ENCODE data around the gene WDR4.

The WDR4 gene

GRCh38 chr21:42873096-42873495 lies 6.2 kb downstream of the WDR4 start:
- no peak for DNase-seq

GRCh38 chr21:42868196-42868595 lies 11.1 kb downstream of the WDR4 start:
- no peak for DNase-seq

GRCh38 chr21:42865776-42866160 lies 13.6 kb downstream of the WDR4 start:
- DNase-seq: peak; percentile 4 to 42

GRCh38 chr21:42864815-42865775 lies 14.2 kb downstream of the WDR4 start:
- peak in 1 of 2 experiments; percentile 27 for DNase-seq

- DNase-seq: no peak
Measured at GRCh38 chr21:42864286-42864685, 15.1 kb downstream of the WDR4 start.

DNA sequence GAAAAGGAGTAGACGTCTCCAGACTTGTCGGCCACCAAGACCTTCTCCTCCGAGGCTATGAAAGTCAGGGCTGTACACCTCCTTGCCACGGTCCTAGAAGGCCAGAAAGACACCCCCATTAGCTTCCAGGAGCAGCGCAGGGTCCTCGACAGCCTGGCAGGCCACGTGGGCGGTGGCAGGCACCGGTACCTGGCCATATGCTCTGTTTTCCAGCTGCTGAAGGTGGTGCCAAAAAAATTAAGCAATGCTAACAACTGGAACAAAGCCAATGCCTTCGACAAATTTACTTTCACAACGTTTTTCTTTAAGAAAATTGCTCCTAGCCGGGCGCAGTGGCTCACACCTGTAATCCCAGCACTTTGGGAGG lies 15.9 kb downstream of the WDR4 start:
- DNase-seq: no peak

DNA sequence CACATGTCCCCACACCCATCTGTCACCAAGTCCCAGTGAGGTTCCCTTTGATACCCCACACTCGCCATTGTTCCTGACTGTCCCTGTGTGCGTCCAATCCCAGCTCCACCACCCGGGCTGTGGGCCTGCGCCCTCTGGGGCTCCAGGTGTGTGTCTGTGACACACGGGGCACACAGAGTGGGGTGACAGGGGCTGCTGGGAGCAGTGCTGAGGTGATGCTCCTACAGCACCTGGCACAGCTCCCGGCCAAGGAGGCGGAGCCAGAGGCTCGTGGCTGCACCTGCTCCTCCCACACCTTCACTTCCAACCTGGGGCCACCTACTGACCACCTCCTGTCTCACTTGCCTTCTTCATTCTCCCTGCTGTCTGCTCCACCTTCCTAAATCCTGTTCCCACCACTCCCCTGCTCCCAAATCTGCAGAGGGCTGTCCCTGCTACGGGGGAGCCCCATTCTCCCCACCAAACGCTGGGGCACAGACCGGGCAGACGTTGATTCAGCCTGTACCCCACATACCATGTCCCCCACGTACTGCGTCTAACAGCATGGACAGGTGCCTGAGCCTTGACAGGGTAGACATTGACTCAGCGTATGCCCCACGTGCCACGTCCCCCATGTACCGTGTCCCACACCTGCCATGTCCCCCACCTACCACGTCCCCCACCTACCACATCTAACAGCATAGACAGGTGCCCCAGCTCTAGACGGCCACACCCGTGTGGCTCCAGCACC lies 16.4 kb downstream of the WDR4 start:
- no peak for DNase-seq

DNA sequence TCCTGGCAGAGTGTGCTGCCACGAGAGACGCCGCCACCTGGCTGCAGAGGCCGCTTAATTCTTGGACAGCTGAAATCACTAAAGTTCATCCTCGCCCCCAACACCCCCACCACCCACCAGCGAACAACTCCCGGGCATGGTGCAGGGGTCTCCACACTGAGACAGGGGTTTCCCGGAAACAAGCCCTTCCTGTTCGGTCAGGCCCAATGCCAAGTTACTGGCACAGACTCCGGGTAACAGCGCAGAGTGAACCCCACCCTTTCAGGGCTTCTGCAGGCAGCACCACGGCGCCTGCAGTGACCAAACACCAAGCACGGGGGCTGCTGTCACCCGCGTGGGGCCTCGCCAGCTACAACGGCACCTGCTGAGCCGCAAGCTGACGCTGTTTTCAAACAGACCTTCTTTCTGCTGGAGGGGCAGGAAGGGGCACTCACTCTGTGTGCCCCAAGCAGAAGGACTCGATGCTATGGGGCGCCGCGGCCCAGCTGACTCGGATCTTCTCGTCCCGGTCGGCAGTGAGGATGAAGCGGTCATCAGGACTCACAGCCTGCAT lies 17.4 kb downstream of the WDR4 start:
- DNase-seq: no peak

DNA sequence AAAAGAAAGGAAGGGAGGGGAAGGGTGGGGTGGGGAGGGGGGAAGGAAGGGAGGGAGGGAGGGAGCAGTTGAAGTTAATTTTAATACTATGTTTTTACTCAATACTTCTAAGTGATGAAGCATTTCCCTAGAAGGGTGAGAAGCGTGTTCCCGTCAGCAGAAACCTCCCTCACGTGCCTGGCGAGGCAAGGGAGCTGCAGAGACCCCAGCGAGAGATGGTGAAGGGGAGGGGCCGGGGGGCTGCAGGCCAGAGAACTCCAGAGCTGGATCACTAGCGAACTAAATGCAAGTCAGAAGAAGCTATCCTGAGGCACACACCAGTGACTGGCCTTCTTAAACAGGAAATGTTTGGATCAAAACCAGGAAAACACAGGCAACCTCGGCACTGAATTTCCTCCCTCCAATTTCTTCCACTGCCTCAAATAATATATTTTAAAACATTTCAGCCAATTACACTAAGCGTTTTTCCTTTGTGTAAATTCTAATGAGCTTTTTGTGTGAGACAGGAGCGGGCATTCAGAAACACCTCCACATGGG lies 18.0 kb downstream of the WDR4 start:
- no peak for DNase-seq

DNA sequence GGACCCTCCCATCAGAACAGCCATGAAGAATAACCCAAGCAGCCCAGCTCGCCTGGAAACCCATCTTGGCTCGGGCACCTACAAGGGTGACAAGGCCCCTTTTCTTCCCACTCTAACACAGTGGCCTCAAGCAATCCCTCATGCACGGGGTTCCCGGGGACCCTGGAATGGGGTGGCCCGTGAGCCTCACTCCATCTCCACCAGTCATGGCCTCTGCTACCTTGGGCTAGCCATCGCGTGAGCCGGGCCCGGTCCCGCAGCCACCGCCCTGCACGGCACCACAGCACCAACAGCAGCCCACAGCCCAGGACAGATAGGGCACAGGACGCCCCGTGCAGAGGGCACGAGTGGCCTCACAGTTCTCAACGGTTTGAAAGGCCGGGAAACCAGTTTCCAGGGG lies 19.0 kb downstream of the WDR4 start:
- no peak for DNase-seq

GRCh38 chr21:42859891-42860230 lies 19.5 kb downstream of the WDR4 start:
- DNase-seq: no peak

DNA sequence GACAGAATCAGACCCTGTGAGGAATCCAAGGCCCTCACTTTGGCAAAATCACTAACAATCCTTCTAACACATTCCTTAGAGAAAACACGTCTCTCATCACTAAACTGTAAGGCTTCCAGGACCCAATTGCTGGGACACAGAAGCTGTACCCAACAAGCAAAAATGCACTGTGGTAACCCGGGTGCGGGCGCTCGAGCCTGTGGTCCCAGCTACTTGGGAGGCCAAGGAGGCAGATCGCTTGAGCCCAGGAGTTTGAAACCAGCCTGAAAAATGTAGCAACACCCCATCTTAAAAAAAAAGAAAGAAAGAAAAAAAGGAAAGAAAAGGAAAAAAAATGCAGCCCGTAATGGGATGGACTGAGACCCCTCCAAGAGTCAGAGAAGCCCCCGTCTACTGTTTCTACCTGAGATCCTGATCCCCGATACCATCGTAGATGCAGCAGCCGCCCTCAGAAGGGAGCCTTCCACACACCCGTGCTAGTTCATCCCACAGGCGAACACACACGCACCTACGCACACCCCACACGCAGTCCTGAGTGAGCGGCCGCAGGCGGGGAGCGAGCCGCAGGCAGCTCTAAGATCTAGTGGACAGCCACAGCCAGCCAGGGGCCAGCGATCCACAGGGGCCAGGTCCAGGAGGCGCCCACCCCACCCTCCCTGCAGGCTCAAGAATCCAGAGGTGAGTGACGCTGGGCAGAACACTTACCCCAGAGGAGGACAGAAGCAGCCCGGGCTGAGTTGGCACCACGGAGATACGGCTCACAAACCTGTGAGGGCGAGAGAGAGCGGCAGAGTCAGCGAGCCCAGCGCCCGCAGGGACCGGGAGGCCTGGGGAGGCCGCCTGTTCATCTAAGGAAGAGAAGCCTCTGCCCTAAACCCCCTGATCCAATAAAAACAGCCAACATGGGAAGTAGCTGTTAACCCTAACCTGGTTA lies 20.1 kb downstream of the WDR4 start:
- no peak for DNase-seq

DNA sequence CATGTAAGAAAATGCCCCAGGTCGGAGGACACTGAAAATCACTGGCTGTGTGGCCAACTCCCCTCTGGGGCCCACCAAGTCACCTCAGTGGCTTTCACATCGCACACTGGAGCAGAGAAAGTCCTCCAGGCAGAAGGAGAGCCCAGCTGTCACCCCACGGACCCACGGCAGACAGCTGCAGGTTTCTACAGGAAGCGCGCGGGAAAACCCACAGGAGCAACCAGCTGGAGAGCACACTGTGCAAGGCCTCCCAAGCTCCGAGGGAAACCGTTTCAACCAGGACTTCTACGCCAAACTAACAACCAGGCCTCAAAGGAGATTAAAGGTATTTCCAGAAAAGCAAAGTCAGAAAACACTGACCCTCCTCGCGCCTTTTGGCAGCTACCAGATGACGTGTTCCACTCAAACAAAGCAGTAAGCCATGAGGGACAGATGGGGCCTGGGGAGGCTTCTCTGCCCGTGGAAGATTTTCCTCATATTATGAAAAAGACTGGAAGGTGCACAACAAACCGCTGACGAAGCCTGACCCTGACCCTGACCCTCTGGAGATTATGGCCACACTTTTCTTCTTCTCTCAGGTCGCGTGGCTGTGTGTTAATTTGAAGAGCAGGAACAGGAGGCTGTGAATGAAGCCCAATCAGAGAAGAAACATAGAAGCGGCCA lies 21.0 kb downstream of the WDR4 start:
- no peak for DNase-seq

DNA sequence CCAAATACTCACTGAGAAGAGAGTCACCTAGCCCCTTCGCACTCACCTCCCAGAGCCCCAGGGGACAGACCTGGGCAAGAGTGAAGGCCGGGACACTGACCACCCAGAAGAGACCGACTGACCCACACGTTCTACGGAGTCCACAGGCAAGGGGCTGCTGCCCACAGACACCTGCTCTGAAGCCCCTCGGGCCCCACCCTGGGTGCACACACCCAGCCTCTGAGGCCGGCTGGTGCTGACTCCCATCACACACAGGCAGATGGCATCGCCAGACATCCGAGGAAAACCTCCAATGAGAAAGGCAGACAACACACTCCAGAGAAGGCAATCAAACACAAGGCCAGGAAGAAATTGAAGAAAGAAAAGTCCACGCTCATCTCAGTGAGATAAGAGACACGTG lies 22.1 kb downstream of the WDR4 start:
- no peak for DNase-seq

DNA sequence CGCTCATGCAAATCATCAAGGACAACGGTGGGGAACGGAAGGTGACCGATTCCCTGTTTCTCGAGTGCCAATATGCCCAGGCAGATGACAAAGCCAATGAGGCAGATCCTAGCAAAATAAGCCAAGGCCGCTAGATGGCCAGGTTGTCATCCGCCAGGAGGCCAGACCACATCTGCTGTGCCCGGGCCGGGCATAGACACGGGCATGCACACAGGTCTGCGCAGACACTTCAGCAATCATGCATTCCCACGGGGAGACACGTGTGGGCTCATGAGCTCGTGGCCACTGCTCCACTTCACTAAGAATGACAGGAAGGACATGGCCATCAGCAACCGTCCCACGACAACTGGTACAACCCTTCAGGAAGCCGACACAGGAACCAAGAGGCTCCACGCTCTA lies 23.4 kb downstream of the WDR4 start:
- no peak for DNase-seq

- no peak for DNase-seq
Measured at GRCh38 chr21:42855171-42855936, 24.0 kb downstream of the WDR4 start.

GRCh38 chr21:42854246-42855010 lies 24.9 kb downstream of the WDR4 start:
- no peak for DNase-seq

GRCh38 chr21:42853621-42854020 lies 25.7 kb downstream of the WDR4 start:
- no peak for DNase-seq

DNA sequence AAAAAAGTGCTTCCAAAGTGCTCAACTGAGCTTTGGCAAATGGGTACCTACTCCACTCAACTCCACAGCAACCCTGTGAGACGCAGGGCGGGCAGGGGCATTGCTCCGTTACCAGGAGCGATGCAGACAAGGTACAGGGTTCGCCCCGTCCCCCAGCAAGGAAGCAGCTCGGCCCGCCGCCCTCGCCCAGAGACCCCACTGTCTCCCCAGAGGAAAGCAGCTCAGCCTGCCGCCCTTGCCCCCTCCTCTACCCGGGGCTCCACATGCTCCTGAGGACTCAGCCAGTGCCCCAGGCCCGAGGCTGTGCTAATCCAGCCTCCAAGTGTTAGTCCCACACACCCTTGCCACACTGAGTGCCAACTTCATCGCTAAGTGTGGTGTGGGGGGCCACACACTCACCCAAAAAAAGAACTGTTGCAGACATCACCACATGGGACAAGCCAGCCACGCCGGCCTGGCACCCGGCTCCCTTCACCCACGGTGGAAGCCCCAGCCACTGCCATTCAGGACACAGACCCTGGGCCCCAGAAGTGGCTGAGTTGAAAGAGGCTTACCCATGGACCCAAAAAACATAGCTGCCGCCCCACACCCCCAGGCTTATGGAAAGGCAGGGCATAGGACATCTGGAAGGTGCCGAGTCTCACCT lies 26.3 kb downstream of the WDR4 start:
- DNase-seq: no peak
